GM12801 (cell line): Measurements from ENCODE around the gene LIF.

Experiments used
- CTCF ChIP-seq: IDR thresholded peaks from one replicate; pipeline ENCODE4 v1.5.1; 2011; ENCODE audit warnings: control low read depth; ENCODE audit not compliant: insufficient read length; ENCODE audit errors: extremely low read depth

LIF gene

GRCh38 chr22:30191040-30191701 is 55.4 kb downstream of the LIF start:
- TF ChIP-seq CTCF = no peak

- TF ChIP-seq CTCF = no peak
Measured at GRCh38 chr22:30190574-30190973, 56.0 kb downstream of the LIF start.
